Urothelium cell line (cell line): Measurements from ENCODE around the gene MRPL18.

Experiments
- DNase-seq: peaks from one replicate; pipeline ENCODE4 v3.0.0; 2011; ENCODE audit warnings: low spot score, mixed read lengths
- FAIRE-seq: peaks from 2 replicates; lab custom pipeline; 2011; peaks lifted over from hg19 to GRCh38; lab: Jason Lieb, UNC

MRPL18 gene

DNA sequence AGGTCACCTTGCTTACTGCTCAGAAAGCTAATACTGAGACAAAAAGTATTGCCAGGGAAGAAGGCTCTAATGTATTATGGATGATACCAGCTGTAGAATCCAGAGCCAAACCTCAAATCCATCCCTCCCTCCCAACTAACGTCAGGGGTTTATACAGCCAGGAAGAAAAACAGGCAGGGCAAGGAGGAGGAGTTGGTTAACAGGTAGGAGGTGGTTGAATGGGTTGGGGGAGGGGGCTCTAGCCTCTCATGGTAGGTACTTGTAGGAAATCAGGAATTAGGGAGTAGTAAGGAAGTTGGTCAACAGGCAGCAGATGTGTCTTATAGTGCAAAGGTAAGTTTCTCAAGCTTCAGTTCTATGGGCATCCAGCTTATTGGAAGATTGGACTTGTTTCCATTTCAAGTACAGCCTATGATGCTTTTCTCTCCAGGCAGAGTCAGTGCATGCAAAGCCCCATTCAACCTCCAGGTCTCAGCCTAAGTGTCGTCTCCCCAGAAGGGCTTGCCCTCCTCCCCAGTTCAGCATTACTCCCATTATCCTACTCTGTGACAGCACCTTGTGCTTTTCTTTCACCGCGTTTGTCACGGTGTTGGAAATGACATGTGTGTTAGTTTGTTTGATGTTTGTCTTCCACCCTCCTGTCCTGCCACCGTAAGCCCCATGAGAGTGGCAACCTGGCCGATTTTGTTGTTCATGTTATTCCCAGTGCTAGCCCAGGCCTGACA is 47.9 kb downstream of the MRPL18 start:
- no peak for DNase-seq
- no peak for FAIRE-seq

DNA sequence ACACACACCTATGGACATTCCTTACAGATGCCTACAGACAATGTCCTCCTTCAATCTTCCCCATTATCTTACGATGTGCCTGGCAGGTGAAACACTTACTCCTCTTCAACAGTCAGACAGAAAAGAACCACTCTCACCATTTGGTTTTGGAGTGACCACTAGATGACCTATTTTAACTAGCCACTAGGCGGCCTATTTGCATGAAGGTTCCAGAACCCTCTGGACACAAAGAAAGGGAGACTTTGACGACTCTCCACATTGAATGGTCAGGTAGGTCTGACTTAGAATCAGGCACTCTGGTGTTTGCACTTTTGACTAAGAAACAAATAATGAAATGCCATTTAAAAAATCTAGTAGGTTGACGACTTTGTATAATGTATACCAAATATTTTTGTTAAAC is 51.8 kb downstream of the MRPL18 start:
- FAIRE-seq (no peak), DNase-seq (peak; percentile 21)

GRCh38 chr6:159844737-159845645 is 54.7 kb downstream of the MRPL18 start:
- DNase-seq (no peak), FAIRE-seq (no peak)
